GM18868 (cell line): ENCODE data around the gene AMH.

Experiments used
- ATAC-seq: cut with Tn5 transposase; IDR thresholded peaks from one replicate; pipeline ENCODE4 v1.9.1; 2021; ENCODE audit warnings: mild to moderate bottlenecking, moderate library complexity; ENCODE audit not compliant: unreplicated experiment

The AMH gene

GRCh38 chr19:2221250-2221831 lies 27.8 kb upstream of the AMH start:
- ATAC-seq, result no peak

DNA sequence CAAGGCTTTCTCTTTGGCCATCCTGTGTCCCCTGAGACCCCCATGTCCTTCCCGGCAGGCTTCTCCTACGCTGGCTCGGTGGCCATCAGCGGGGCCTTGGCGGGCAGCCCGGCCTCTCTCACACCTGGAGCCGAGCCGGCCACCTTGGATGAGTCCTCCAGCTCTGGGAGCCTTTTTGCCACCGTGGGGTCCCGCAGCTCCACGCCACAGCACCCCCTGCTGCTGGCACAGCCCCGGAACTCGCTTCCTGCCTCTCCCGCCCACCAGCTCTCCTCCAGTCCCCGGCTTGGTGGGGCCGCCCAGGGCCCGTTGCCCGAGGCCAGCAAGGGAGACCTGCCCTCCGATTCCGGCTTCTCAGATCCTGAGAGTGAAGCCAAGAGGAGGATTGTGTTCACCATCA lies 27.2 kb upstream of the AMH start:
- ATAC-seq, result no peak

GRCh38 chr19:2223391-2223790 lies 25.7 kb upstream of the AMH start:
- ATAC-seq, result no peak

GRCh38 chr19:2223959-2224358 lies 25.2 kb upstream of the AMH start:
- ATAC-seq, result no peak

DNA sequence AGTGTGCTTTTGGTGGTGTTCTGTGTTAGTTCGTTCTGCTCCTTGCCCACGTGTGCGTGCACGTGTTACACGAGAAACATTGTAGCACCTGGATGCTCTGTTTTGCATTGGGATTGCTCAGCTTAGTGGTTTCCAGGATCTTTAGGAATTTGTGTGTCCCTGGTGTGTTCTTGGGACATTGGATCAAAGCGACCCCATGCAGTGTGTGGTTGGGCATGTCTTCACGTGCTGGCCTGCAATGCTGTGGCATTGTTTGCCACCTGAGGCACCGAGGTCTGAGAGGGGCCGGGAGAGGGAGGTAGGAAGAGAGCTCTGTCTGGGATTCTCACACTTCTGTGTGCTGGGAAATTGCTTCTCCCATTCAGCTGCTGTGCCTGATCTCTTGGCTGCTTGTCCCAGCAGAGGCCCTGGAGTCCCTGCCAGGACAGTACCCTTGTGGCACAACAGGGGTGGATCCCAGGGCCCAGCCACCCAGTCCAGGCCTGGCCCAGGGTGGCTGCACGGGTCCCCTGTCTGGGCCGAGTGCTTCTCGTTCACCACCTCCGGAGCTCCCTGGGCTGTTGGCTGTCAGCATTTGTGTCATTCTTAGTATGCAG lies 24.3 kb upstream of the AMH start:
- no peak for ATAC-seq

- no peak for ATAC-seq
Observed at GRCh38 chr19:2225415-2226050, 23.6 kb upstream of the AMH start.

DNA sequence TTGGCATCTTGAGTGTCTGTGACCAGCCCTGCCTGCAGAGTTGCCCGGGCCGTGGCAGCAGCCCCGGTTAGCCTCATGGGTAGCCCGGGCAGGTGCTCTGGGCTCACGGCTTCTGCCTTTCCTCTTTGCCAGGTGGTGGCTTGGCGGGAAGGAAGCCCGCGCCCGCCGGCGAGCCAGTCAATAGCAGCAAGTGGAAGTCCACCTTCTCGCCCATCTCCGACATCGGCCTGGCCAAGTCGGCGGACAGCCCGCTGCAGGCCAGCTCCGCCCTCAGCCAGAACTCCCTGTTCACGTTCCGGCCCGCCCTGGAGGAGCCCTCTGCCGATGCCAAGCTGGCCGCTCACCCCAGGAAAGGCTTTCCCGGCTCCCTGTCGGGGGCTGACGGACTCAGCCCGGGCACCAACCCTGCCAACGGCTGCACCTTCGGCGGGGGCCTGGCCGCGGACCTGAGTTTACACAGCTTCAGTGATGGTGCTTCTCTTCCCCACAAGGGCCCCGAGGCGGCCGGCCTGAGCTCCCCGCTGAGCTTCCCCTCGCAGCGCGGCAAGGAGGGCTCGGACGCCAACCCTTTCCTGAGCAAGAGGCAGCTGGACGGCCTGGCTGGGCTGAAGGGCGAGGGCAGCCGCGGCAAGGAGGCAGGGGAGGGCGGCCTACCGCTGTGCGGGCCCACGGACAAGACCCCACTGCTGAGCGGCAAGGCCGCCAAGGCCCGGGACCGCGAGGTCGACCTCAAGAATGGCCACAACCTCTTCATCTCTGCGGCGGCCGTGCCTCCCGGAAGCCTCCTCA lies 22.9 kb upstream of the AMH start:
- ATAC-seq, result no peak

DNA sequence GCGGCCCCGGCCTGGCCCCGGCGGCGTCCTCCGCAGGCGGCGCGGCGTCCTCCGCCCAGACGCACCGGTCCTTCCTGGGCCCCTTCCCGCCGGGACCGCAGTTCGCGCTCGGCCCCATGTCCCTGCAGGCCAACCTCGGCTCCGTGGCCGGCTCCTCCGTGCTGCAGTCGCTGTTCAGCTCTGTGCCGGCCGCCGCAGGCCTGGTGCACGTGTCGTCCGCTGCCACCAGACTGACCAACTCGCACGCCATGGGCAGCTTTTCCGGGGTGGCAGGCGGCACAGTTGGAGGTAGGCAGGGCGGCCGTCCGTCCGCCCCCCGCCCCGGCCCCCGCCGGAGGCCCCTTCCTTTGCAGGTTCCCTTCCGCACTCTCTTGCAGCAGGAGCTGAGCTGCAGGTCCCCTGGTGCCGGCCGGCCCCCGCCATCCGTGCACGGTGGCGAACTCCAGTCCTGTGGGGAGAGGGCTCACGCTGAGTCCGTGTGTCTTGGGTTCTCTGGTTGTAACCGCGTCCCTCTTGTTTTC lies 22.2 kb upstream of the AMH start:
- no peak for ATAC-seq

- no peak for ATAC-seq
Observed at GRCh38 chr19:2227415-2228156, 21.5 kb upstream of the AMH start.

DNA sequence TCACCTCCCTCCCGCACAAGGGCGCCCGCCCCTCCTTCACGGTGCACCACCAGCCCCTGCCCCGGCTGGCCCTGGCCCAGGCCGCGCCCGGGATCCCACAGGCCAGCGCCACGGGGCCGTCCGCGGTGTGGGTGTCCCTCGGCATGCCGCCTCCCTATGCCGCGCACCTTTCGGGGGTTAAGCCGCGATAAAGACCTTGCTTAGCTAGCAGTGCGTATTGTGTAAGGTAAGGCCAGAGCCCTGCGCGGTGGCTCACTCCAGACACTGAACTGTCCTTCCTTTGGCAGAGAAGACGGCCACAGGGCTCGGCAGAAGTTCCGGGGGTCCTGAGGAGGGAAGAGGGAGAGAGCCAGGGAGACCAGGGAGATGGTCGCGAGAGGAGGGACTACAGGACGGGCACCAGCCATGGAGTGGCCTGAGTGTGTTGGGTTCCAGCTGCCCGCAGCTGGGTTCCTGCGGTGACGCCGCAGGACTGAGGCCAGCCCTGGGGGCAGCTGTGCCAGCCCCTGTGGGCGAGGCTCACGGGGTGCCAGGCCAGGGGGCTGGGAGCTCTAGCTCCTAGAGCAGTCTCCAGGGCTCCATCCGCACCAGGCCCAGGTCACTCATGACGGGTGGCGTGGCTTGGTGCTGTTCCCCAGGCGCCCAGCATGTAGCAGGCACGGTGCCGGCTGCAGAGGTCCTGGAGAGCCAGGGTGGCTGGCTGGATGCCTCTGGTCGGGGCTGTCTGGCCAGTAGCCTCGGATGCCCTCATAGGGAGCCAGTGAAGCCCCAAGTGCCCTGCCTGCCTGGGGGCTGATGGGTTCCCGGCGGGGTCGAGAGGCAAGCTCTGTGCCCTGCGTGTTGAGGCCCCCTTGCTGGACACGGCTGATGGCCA lies 20.7 kb upstream of the AMH start:
- no peak for ATAC-seq

GRCh38 chr19:2229103-2230032 lies 19.8 kb upstream of the AMH start:
- ATAC-seq, result no peak

- ATAC-seq, result no peak
Observed at GRCh38 chr19:2230033-2230531, 19.0 kb upstream of the AMH start.

GRCh38 chr19:2230807-2231533 lies 18.2 kb upstream of the AMH start:
- ATAC-seq, result no peak

GRCh38 chr19:2231621-2232221 lies 17.4 kb upstream of the AMH start:
- no peak for ATAC-seq

GRCh38 chr19:2232286-2233151 lies 16.6 kb upstream of the AMH start:
- no peak for ATAC-seq

DNA sequence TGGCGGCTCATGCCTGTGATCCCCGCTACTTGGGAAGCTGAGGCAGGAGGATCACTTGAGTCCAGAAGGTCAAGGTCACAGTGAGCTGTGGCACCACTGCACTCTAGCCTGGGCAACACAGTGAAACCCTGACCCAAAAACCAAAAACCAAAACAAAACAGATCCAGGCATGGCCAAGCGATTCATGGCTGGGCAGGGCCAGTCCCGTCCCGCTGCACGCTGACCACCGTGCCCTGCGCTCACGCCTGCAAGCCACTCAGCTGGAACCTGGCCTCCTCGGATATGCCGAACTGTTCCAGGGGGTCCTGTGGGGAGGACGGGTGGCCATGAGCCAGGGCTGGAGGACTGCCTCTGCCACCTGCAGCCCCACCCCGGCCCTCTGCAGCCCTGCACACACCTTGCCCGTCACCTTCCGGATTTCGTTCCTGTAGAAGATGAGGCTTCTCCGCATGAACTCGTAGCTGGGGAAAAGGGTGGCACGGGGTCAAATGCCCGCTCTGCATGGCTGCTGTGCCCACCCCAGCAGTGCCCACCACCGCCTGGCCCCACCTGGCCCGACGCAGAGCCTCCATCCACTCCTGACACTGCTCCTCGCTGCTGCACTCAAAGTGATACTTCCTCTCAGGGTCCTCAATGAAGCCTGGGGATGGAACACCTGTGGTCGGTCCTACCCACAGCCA lies 15.4 kb upstream of the AMH start:
- ATAC-seq, result no peak
